ENCODE results near the gene GPALPP1. TPM values are rescaled to one million over a fixed set of nuclear protein-coding genes. Genes with fewer than 3 reads are reported as not detected.

GPALPP1 gene
- total and polyA plus RNA-seq, 2 donors (not counting 1 experiment from before 2014, with no cell fraction given): 19.7 to 41.8 TPM

- ChIA-PET POLR2A (no interaction called here), CTCF (interaction anchor here (0.6 kb wide), 1 partner anchor 520 kb away, joined by 3 read pairs; no protein-coding TSS in a partner anchor)
- DNase-seq (no peak), ATAC-seq (ENCODE audit: low read depth) (no peak)
- no peak overlapping the region for H3K4me3 ChIP-seq (ENCODE audit: control extremely low read depth in 1 of 5, extremely low read depth in 1 of 5, insufficient read depth in 1 of 5, low read depth in 2 of 5, low read length in 4 of 5)
- Mint-ChIP-seq H3K9me3 (ENCODE audit: insufficient read depth) (no peaks in the 10 kb centered on the region), H3K27ac (no peak overlapping the region), H3K4me3 (no peak overlapping the region), H3K27me3 (no peaks in the 10 kb centered on the region), H3K4me1 (no peaks in the 10 kb centered on the region)
- no peaks in the 10 kb centered on the region for H3K79me2 ChIP-seq (ENCODE audit: control insufficient read depth, insufficient read depth, low read length)
- no peaks in the 10 kb centered on the region for H3K27me3 ChIP-seq (replicated peaks in 1 of 4; ENCODE audit: control extremely low read depth in 1 of 4, control insufficient read depth in 3 of 4, insufficient read depth in 4 of 4, low read length in 3 of 4)
- intact Hi-C loops (cut with micrococcal nuclease): no loop called here
- no peak overlapping the region for H3K4me2 ChIP-seq (replicated peaks; ENCODE audit: low read depth, low read length, poor library complexity, severe bottlenecking)
- H2AFZ ChIP-seq (ENCODE audit: insufficient read depth, low read depth, low read length, poor library complexity, severe bottlenecking): no peak overlapping the region
- WGBS (ENCODE audit: insufficient coverage): no CpG with 5 or more reads among the region's 1 CpG
- H3K9ac ChIP-seq (ENCODE audit: low read length): no peak overlapping the region
- no peak overlapping the region for H3K27ac ChIP-seq (ENCODE audit: low read length in 2 of 2)
- no peaks in the 10 kb centered on the region for H3K9me3 ChIP-seq (ENCODE audit: control extremely low read depth in 1 of 3, control insufficient read depth in 2 of 3, insufficient read depth in 1 of 3, low read length in 2 of 3)
- no peak for TF ChIP-seq EZH2 (IDR thresholded peaks at IDR 0.05; ENCODE audit: borderline replicate concordance, insufficient read depth, low read depth, low read length, poor library complexity, severe bottlenecking)
- no peaks in the 10 kb centered on the region for H3K4me1 ChIP-seq (ENCODE audit: control insufficient read depth in 2 of 2, insufficient read depth in 2 of 2, low read length in 2 of 2)
- peaks cover 20 to 45% of the 10 kb centered on the region in 2 experiments for H3K36me3 ChIP-seq (replicated peaks in 1 of 2; ENCODE audit: control extremely low read depth in 1 of 2, control insufficient read depth in 1 of 2, extremely low read depth in 1 of 2, insufficient read depth in 2 of 2, low read length in 1 of 2)
- H4K20me1 ChIP-seq (ENCODE audit: control insufficient read depth, insufficient read depth, low read length, poor library complexity, severe bottlenecking): no peaks in the 10 kb centered on the region
Measured at GRCh38 chr13:45007823-45008222, 18.5 kb downstream of the GPALPP1 start.

DNA sequence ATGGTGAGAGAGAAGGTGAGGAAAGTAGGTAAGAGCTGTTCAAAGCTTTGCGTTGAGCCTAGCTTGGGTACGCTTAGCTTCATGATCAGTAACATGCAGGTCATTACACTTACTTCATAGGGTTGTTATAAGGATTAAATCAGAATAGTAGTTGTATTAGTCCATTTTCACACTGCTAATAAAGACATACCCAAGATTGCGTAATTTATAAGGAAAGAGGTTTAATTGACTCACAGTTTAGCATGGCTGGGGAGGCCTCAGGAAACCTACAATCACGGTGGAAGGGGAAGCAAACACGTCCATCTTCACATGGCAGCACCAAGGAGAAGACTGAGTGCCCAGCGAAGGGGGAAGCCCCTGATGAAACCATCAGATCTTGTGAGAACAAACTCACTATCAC, 21.9 kb downstream of the GPALPP1 start:
- intact Hi-C loops (cut with micrococcal nuclease): no loop called here
- CTCF ChIA-PET: no interaction called here
- 100% methylated on average over 1 of the region's 6 CpGs for WGBS (ENCODE audit: insufficient coverage)
- ATAC-seq (ENCODE audit: low read depth) (no peak), DNase-seq (no peak)
- Histone ChIP-seq H4K20me1 (ENCODE audit: control insufficient read depth, insufficient read depth, low read length, poor library complexity, severe bottlenecking) (no peaks in the 10 kb centered on the region), H3K79me2 (ENCODE audit: control insufficient read depth, insufficient read depth, low read length) (no peaks in the 10 kb centered on the region), H3K27ac (ENCODE audit: low read length in 2 of 2) (no peak overlapping the region), H3K27me3 (replicated peaks in 1 of 4; ENCODE audit: control extremely low read depth in 1 of 4, control insufficient read depth in 3 of 4, insufficient read depth in 4 of 4, low read length in 3 of 4) (no peaks in the 10 kb centered on the region), H3K9ac (ENCODE audit: low read length) (no peak overlapping the region), H3K36me3 (replicated peaks in 1 of 2; ENCODE audit: control extremely low read depth in 1 of 2, control insufficient read depth in 1 of 2, extremely low read depth in 1 of 2, insufficient read depth in 2 of 2, low read length in 1 of 2) (peaks cover 19 to 51% of the 10 kb centered on the region in 2 experiments), H3K4me3 (ENCODE audit: control extremely low read depth in 1 of 5, extremely low read depth in 1 of 5, insufficient read depth in 1 of 5, low read depth in 2 of 5, low read length in 4 of 5) (no peak overlapping the region), H3K9me3 (ENCODE audit: control extremely low read depth in 1 of 3, control insufficient read depth in 2 of 3, insufficient read depth in 1 of 3, low read length in 2 of 3) (no peaks in the 10 kb centered on the region), H3K4me2 (replicated peaks; ENCODE audit: low read depth, low read length, poor library complexity, severe bottlenecking) (no peak overlapping the region), H3K4me1 (ENCODE audit: control insufficient read depth in 2 of 2, insufficient read depth in 2 of 2, low read length in 2 of 2) (no peaks in the 10 kb centered on the region), H2AFZ (ENCODE audit: insufficient read depth, low read depth, low read length, poor library complexity, severe bottlenecking) (no peak overlapping the region)
- peaks cover 1% of the 10 kb centered on the region for H3K4me1 Mint-ChIP-seq
- H3K27me3 Mint-ChIP-seq: no peaks in the 10 kb centered on the region
- TF ChIP-seq CTCF (IDR thresholded peaks at IDR 0.05) (no peak), EZH2 (IDR thresholded peaks at IDR 0.05; ENCODE audit: borderline replicate concordance, insufficient read depth, low read depth, low read length, poor library complexity, severe bottlenecking) (no peak)
- no peak overlapping the region for H3K4me3 Mint-ChIP-seq
- POLR2A ChIA-PET: no interaction called here
- H3K9me3 Mint-ChIP-seq (ENCODE audit: insufficient read depth): no peaks in the 10 kb centered on the region
- no peak overlapping the region for H3K27ac Mint-ChIP-seq

Measured in B cell (primary cell).